HG03460 (cell line): ENCODE data around the gene LSM2.

Experiments
- ATAC-seq: cut with Tn5 transposase; IDR thresholded peaks from one replicate; pipeline ENCODE4 v1.9.1; 2021; ENCODE audit not compliant: unreplicated experiment

Gene LSM2

GRCh38 chr6:31777667-31778050 lies 29.1 kb downstream of the LSM2 start:
- no peak for ATAC-seq

DNA sequence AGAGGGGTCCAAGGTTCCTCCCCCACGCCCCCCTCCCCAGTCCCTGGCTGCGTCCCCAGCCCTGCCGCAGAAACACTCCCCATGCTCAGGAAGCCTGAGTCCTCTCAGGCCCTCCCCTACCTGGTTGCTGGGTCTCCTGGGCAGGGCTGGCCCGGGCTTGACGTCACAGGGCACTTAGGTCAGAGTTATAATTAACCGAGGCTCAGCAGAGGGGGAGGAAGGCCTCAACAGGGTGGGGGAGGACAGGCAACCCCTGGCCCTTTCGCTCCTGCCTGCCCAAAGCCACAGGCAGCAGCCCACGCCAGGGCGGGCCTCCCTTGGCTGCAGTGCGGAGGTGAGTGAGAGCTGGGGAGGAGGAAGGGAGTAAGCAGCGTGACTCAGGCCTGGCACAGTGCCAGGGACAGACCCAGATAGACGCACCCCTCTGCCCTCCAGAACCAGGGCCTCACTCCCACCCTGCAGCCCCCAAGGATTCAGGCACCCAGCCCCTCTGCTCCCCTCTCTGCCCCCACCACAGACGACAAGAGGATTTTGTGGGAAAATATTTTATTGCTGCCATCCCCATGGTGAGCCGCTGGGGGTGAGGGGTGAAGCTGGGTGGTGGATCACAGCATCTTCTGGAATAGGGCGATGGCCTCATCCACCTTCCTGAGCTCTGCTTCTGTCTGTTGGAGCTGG lies 29.6 kb downstream of the LSM2 start, which contains the start of gene VWA7:
Gene VWA7 (minus strand): TSS at position 340 of the 678 bp plus-strand sequence. CDS start 549 bp downstream, outside the sequence.
- ATAC-seq: peak; percentile 72

DNA sequence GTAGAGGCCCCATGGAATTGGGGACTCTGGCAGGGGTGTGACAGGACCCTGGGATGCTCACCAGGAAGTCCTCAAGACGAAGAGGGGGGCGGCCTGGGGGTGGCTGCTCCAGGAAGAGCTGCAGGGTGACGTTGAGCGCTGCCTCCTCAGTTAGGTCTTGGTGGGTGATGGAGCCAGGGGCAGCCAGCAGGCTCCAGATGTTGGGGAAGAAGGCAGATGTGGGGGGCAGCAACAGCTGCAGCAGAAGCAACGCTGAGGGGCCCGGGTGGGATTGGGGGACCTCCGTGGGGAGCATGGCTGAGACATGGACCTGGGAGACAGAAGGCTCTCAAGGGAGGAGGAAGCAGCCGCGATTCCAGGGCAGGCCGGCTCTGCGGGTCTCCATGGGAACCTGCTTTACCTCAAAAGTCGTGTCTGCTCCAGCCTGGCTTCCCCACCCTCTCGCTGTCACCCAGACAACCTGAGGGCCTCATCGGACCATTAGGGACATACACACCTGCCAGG lies 30.2 kb downstream of the LSM2 start:
- peak; percentile 12 for ATAC-seq

- no peak for ATAC-seq
These were observed 30.9 kb downstream of the LSM2 start for GRCh38 chr6:31775633-31776484.

GRCh38 chr6:31775184-31775583 lies 31.6 kb downstream of the LSM2 start:
- ATAC-seq: no peak

- ATAC-seq: no peak
These were observed 34.8 kb downstream of the LSM2 start for GRCh38 chr6:31771992-31772358.

GRCh38 chr6:31770860-31771259 lies 35.9 kb downstream of the LSM2 start:
- no peak for ATAC-seq

- no peak for ATAC-seq
These were observed 36.9 kb downstream of the LSM2 start for GRCh38 chr6:31769684-31770371.

- no peak for ATAC-seq
These were observed 38.2 kb downstream of the LSM2 start for GRCh38 chr6:31768363-31769257.

DNA sequence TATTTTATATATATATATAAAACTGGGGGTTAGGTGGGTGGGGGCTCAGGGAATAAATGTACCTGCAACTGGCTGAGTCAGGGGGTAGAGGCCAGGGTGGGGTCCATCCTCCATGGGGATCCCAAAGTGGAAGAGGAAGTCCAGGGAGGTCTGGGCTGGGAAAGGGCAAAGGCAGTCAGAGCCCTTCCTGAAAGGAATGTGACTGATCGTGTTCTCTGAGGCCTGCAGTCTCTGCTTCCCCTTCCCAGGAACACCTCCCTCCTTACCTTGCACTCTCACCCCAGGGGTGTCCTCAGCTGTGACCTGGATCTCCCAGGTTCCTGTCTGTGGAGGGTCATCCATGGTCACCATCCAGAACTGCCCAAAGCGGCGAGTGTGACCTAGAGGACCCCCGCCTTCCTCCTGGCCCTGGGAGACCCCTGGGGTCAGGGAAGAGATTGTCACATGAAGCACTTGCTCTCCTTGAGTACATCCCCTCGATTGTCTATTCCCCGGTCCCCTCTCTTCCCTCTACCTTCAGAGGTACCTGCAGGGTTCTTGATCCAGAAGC lies 39.6 kb downstream of the LSM2 start:
- no peak for ATAC-seq

DNA sequence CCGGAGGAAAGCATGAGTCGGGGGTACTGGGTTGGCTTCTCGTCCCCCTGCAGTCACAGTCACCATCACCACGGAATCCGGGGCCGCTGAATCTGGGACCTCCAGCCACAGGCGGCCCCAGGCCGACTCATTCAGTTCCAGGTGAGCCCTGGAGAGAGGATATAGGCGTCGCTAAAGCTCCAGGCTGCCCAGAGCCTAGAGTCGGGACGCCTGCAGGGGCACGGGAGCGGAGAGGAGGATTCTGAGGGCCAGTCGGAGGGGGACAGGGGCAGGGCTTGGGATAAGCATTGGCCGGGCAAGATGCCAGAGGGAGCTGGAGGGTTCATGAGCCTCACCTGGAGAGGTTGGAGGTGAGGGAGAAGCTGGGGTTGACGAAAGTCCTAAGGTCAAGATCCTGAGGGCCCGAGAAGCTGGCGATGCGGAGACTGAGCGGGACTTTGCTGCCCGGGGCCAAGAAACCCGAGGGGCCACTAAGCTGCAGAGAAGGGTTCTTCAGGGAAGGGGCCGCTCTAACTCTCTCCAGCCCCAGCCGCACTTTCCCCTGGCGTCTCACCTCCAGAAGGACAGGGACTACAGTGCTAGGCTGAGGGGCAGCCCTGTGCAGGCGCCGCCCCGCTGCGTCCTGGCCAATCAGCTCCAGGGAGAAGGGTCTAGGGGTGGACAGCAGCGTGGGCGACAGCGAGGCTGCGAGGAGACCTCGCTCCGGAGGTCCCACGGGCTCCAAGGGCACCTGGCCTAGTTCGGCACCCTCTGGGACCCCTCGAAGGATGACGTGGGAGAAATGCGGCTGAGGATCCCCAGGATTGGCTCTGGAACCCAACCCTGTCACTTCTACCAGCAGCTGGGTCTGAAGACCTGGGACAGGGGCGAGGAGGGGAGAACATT lies 40.6 kb downstream of the LSM2 start:
- ATAC-seq: no peak

- no peak for ATAC-seq
These were observed 41.2 kb downstream of the LSM2 start for GRCh38 chr6:31765559-31765909.

- ATAC-seq: no peak
These were observed 42.6 kb downstream of the LSM2 start for GRCh38 chr6:31764198-31764597.

GRCh38 chr6:31763619-31763940 lies 43.2 kb downstream of the LSM2 start:
- ATAC-seq: no peak

GRCh38 chr6:31762878-31763618 lies 43.7 kb downstream of the LSM2 start:
- ATAC-seq: no peak

DNA sequence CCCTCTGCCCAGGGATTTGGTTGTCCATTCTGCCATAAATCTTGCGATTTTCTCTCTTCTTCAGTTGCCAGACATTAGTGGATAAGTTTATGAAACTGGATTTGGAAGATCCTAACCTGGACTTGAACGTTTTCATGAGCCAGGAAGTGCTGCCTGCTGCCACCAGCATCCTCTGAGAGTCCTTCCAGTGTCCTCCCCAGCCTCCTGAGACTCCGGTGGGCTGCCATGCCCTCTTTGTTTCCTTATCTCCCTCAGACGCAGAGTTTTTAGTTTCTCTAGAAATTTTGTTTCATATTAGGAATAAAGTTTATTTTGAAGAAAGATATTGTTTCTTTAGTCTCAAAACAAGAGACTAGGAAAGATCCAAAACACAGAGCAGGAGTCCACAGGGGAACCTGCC lies 44.4 kb downstream of the LSM2 start, which contains the start of gene SAPCD1:
Gene SAPCD1 (plus strand): TSS at position 301 of the 400 bp plus-strand sequence. CDS start 399 bp downstream, outside the sequence.
- ATAC-seq: no peak

GRCh38 chr6:31761343-31761742 lies 45.4 kb downstream of the LSM2 start:
- no peak for ATAC-seq

DNA sequence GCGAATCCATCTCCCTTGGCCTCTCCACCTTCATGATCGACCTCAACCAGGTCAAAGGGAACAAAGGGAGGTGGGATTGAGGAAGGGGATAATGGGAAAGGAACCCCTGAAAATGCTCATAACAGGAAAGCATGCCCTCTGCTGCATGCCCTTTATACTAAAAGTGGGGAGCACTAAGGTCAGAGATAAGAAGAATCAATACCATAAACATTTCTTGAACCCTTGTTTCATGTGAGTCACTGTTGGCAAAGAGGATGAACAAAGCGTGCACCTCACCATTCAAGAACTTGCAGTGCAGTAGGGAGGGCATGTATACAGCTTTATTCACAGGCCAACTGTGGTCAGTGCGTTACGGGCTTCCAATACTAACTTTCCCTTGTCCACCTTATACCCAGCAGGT lies 46.0 kb downstream of the LSM2 start:
- no peak for ATAC-seq

GRCh38 chr6:31758281-31758680 lies 48.5 kb downstream of the LSM2 start:
- ATAC-seq: no peak
